ENCODE data around the gene TTLL11. TPM values are rescaled to one million over a fixed set of nuclear protein-coding genes. Genes with fewer than 3 reads are reported as not detected.

Gene TTLL11
- total RNA-seq, 1 donor from 2014 or later, result 4.0 TPM

DNA sequence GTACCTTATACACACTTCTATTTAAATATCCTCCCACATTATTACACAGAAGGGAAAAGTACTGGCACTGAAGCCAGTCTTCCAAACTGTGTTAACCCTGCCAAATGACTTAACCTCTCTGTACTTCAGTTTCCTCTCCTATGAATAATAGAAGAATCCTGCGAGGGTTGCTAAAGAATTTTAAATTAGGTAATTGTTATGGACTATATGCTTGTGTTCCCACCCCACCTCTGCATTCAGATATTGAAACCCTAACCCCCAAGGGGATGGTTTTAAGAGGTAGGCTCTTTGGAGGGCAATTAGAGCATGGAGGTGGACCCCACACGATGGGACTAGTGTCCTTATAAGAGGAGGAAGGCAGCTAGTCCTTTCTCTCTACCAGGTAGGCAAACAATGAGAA, 72.7 kb downstream of the TTLL11 start:
- Mint-ChIP-seq H3K27me3 (ENCODE audit: unreplicated experiment) (peaks cover 2% of the 10 kb centered on the region), H3K4me1 (ENCODE audit: unreplicated experiment) (peaks cover 2% of the 10 kb centered on the region), H3K36me3 (ENCODE audit: low read depth, unreplicated experiment) (no peaks in the 10 kb centered on the region), H3K4me3 (ENCODE audit: unreplicated experiment) (no peak overlapping the region), H3K9me3 (ENCODE audit: unreplicated experiment) (no peaks in the 10 kb centered on the region), H3K27ac (ENCODE audit: unreplicated experiment) (no peak overlapping the region)
- DNase-seq (ENCODE audit: low spot score), result no peak
- TF ChIP-seq, protein P1, sequence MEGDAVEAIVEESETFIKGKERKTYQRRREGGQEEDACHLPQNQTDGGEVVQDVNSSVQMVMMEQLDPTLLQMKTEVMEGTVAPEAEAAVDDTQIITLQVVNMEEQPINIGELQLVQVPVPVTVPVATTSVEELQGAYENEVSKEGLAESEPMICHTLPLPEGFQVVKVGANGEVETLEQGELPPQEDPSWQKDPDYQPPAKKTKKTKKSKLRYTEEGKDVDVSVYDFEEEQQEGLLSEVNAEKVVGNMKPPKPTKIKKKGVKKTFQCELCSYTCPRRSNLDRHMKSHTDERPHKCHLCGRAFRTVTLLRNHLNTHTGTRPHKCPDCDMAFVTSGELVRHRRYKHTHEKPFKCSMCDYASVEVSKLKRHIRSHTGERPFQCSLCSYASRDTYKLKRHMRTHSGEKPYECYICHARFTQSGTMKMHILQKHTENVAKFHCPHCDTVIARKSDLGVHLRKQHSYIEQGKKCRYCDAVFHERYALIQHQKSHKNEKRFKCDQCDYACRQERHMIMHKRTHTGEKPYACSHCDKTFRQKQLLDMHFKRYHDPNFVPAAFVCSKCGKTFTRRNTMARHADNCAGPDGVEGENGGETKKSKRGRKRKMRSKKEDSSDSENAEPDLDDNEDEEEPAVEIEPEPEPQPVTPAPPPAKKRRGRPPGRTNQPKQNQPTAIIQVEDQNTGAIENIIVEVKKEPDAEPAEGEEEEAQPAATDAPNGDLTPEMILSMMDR (IDR thresholded peaks at IDR 0.05; ENCODE audit: unreplicated experiment), result no peak

DNA sequence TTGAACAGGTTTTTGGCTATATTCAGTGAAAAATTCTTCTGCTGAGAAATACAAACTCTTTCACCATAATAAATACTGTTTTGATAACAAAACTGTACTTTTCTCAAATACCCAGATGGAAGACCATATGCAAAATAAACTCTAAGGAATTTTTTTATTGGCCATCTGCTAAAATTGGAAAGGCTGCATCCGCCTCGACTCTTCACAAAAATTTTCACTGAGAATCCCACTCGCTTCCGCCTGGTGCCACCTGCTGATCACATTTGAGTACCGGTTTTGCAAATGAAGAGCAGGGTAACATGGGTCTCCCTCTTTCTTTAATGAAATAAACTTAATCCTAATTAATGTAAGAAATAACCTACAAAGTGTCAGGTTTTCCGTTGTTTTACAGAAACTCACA, 76.4 kb downstream of the TTLL11 start:
- H3K36me3 Mint-ChIP-seq (ENCODE audit: low read depth, unreplicated experiment), result no peaks in the 10 kb centered on the region
- no peaks in the 10 kb centered on the region for H3K9me3 Mint-ChIP-seq (ENCODE audit: unreplicated experiment)
- no peak for DNase-seq (ENCODE audit: low spot score)

DNA sequence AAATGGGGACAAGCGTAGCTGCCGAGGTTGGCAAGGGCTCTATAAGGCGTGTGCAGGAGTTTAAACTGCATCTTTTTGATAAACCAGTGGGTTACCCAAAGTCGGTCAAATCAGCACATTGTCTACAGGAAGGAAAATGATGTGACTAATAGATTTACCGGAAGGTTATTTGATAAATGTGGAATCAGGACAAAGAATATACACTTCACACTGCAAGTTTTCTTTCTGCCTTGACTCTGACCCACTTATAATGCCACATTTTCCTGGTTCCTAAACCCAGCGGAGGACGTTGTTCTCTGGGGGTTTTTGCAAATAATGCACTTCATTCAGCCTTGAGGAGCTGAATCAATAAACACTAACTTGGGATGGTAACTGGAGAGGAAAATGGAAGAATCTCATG, 76.8 kb downstream of the TTLL11 start:
- H3K27me3 Mint-ChIP-seq (ENCODE audit: unreplicated experiment), result peaks cover 2% of the 10 kb centered on the region
- H3K4me3 Mint-ChIP-seq (ENCODE audit: unreplicated experiment), result no peak overlapping the region
- no peaks in the 10 kb centered on the region for H3K9me3 Mint-ChIP-seq (ENCODE audit: unreplicated experiment)
- H3K27ac Mint-ChIP-seq (ENCODE audit: unreplicated experiment), result no peak overlapping the region
- H3K4me1 Mint-ChIP-seq (ENCODE audit: unreplicated experiment), result peaks cover 12% of the 10 kb centered on the region
- no peak for DNase-seq (ENCODE audit: low spot score)
- TF ChIP-seq, protein P1 (IDR thresholded peaks at IDR 0.05; ENCODE audit: unreplicated experiment), result no peak
- H3K36me3 Mint-ChIP-seq (ENCODE audit: low read depth, unreplicated experiment), result no peaks in the 10 kb centered on the region

More for the DNA sequence above, 76.4 kb downstream of the TTLL11 start:
- peaks cover 2% of the 10 kb centered on the region for H3K27me3 Mint-ChIP-seq (ENCODE audit: unreplicated experiment)
- no peak overlapping the region for H3K27ac Mint-ChIP-seq (ENCODE audit: unreplicated experiment)
- H3K4me3 Mint-ChIP-seq (ENCODE audit: unreplicated experiment), result no peak overlapping the region
- H3K4me1 Mint-ChIP-seq (ENCODE audit: unreplicated experiment), result peaks cover 12% of the 10 kb centered on the region
- TF ChIP-seq, protein P1 (IDR thresholded peaks at IDR 0.05; ENCODE audit: unreplicated experiment), result no peak

DNA sequence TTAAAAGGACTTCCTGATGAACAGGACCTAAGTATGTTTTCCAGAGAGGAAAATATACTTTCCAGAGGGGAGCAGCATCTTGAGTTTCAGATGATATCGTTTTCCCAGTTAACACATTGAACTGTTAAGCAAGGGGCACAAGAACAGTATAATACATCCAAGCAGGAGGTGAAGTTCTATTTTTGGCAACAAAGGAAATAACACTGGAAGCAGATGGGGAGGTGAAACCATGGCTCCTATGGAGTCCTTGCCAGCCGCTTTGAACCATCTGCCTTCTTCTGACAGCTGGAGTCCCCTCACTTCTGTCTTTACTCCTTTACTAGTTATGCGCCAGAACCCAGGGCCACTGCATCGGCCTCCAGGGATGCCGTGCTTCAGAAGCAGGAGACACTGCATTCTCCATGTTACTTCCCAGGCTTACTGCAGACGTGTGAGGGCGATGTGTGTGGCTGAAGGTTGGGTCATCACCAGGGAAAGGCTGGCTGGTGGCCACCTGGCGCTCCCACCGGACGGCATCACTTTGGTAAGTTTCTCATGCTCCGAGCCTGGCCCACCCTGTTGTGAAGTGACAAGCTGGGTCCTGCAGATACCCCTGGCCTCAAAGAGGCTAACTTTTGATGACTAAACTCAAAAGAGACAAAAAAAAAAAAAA, 77.8 kb downstream of the TTLL11 start:
- H3K36me3 Mint-ChIP-seq (ENCODE audit: low read depth, unreplicated experiment), result no peaks in the 10 kb centered on the region
- H3K27me3 Mint-ChIP-seq (ENCODE audit: unreplicated experiment), result peaks cover 2% of the 10 kb centered on the region
- no peak overlapping the region for H3K4me3 Mint-ChIP-seq (ENCODE audit: unreplicated experiment)
- no peak overlapping the region for H3K27ac Mint-ChIP-seq (ENCODE audit: unreplicated experiment)
- no peak for DNase-seq (ENCODE audit: low spot score)
- peaks cover 12% of the 10 kb centered on the region for H3K4me1 Mint-ChIP-seq (ENCODE audit: unreplicated experiment)
- H3K9me3 Mint-ChIP-seq (ENCODE audit: unreplicated experiment), result no peaks in the 10 kb centered on the region
- TF ChIP-seq, protein P1 (IDR thresholded peaks at IDR 0.05; ENCODE audit: unreplicated experiment), result no peak

DNA sequence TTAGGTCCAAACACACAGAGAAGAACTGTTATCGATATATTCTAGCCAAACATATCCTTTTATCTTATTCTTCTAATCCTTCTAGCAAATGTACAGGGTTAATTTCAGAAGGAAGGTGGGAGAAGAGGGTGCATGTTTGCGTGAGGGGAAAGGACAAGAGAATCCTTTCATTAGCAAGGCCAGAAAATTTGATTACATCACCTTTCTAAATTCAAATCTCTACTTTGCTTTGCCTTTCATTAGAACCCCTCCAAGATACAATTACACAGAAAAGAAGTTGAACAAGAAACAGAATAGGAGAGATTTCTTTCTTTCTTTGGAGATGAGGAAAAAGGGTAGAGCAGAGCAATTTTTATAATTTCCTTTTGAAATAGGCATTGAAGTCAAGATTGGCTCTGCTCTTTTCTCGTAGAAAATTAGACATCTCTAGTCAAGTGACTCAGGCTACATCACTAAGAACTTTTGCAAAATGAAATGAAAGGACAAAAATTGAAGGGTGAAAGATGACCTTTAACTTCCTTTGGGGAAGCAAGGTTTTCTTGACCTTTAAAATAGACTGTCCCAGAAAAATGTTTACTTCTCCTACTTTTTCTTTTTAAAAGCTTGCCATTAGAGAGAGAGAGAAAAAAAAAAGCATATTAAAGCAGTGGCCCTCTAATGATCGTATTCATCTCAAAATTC, 81.2 kb downstream of the TTLL11 start:
- H3K27ac Mint-ChIP-seq (ENCODE audit: unreplicated experiment), result no peak overlapping the region

More for the DNA sequence above, 81.2 kb downstream of the TTLL11 start:
- TF ChIP-seq, protein P1 (IDR thresholded peaks at IDR 0.05; ENCODE audit: unreplicated experiment), result no peak
- no peak for DNase-seq (ENCODE audit: low spot score)
- Mint-ChIP-seq H3K36me3 (ENCODE audit: low read depth, unreplicated experiment) (no peaks in the 10 kb centered on the region), H3K9me3 (ENCODE audit: unreplicated experiment) (no peaks in the 10 kb centered on the region), H3K27me3 (ENCODE audit: unreplicated experiment) (no peaks in the 10 kb centered on the region), H3K4me3 (ENCODE audit: unreplicated experiment) (no peak overlapping the region), H3K4me1 (ENCODE audit: unreplicated experiment) (peaks cover 18% of the 10 kb centered on the region)
